Measurements from ENCODE around the gene WDR7. TPM values are rescaled to one million over a fixed set of nuclear protein-coding genes. Genes with fewer than 3 reads are reported as not detected.

WDR7 gene
- total RNA-seq, 2 experiments from 2014 or later, result 39.7 to 44.2 TPM

DNA sequence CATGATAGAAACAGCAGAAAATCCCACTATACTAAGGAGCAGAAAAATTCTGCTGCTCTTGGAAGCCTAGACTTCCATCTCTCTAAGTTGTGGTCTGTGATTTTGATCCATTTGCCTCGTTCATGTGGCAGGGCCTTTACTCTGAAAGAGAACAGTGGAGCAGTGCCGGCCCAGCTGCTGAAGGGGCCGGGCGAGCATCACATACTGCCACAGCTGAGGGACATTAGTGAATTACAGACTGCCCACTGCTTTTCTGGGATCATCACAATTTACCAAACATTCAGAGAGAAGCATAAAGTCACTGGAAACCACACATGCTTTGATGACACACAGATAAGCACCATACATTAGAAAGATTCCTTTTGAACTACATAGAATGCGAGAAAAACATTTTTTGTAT lies 278.7 kb downstream of the WDR7 start:
- no peaks in the 10 kb centered on the region for H3K27me3 Mint-ChIP-seq (ENCODE audit: low read depth)
- no peaks in the 10 kb centered on the region for H3K4me1 Mint-ChIP-seq (ENCODE audit: low read depth)
- ChIA-PET CTCF (no interaction called here), POLR2A (interaction anchor here (0.8 kb wide), 1 partner anchor 1045 kb away, joined by 3 read pairs; no protein-coding TSS in a partner anchor)
- ATAC-seq (no peak), DNase-seq (no peak)
- no peak overlapping the region for H3K27ac Mint-ChIP-seq
- no peaks in the 10 kb centered on the region for H3K9me3 Mint-ChIP-seq (ENCODE audit: insufficient read depth)
- H3K4me3 Mint-ChIP-seq, result no peak overlapping the region
- no peaks in the 10 kb centered on the region for H3K36me3 Mint-ChIP-seq (ENCODE audit: low read depth)

- H3K27ac Mint-ChIP-seq, result no peak overlapping the region
- peaks cover 10% of the 10 kb centered on the region for H3K36me3 Mint-ChIP-seq (ENCODE audit: low read depth)
- no peak overlapping the region for H3K4me3 Mint-ChIP-seq
- ATAC-seq (no peak), DNase-seq (no peak)
- H3K27me3 Mint-ChIP-seq (ENCODE audit: low read depth), result no peaks in the 10 kb centered on the region
- no peaks in the 10 kb centered on the region for H3K9me3 Mint-ChIP-seq (ENCODE audit: insufficient read depth)
- ChIA-PET CTCF (no interaction called here), POLR2A (no interaction called here)
- no peaks in the 10 kb centered on the region for H3K4me1 Mint-ChIP-seq (ENCODE audit: low read depth)
Observed at GRCh38 chr18:56933472-56933871, 282.3 kb downstream of the WDR7 start.

DNA sequence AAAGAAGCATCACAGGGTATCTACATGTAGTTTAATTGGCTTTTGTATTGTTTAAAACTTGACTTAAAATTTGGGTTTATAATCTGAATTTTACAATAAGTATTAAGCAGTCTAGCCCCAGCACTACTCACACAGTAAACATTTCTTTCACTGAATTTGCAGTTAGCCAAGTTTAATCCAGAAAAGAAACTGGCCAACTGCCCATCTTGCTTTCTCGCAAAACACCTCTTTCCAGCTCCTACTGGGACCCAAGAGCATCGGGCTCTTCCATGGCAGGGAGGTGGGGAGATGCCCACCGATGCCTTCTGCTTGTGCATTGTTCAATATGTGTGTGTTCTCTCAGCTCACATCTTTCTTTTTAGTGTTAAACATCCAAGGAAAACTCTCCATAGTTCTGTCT lies 283.0 kb downstream of the WDR7 start:
- H3K9me3 Mint-ChIP-seq (ENCODE audit: insufficient read depth), result no peaks in the 10 kb centered on the region
- no peak overlapping the region for H3K4me3 Mint-ChIP-seq
- no peaks in the 10 kb centered on the region for H3K27me3 Mint-ChIP-seq (ENCODE audit: low read depth)
- no peak for DNase-seq
- ChIA-PET CTCF (no interaction called here), POLR2A (no interaction called here)
- H3K27ac Mint-ChIP-seq, result no peak overlapping the region
- H3K36me3 Mint-ChIP-seq (ENCODE audit: low read depth), result peaks cover 10% of the 10 kb centered on the region
- H3K4me1 Mint-ChIP-seq (ENCODE audit: low read depth), result no peaks in the 10 kb centered on the region
- no peak for ATAC-seq

- no peaks in the 10 kb centered on the region for H3K4me1 Mint-ChIP-seq (ENCODE audit: low read depth)
- no peak overlapping the region for H3K27ac Mint-ChIP-seq
- ChIA-PET CTCF (no interaction called here), POLR2A (no interaction called here)
- H3K9me3 Mint-ChIP-seq (ENCODE audit: insufficient read depth), result no peaks in the 10 kb centered on the region
- H3K27me3 Mint-ChIP-seq (ENCODE audit: low read depth), result no peaks in the 10 kb centered on the region
- peaks cover 10% of the 10 kb centered on the region for H3K36me3 Mint-ChIP-seq (ENCODE audit: low read depth)
- no peak for ATAC-seq
- no peak overlapping the region for H3K4me3 Mint-ChIP-seq
- no peak for DNase-seq
Observed at GRCh38 chr18:56934906-56935305, 283.7 kb downstream of the WDR7 start.

- no peak overlapping the region for H3K27ac Mint-ChIP-seq
- ChIA-PET POLR2A (no interaction called here), CTCF (no interaction called here)
- ATAC-seq (no peak), DNase-seq (no peak)
- H3K27me3 Mint-ChIP-seq (ENCODE audit: low read depth), result no peaks in the 10 kb centered on the region
- no peaks in the 10 kb centered on the region for H3K9me3 Mint-ChIP-seq (ENCODE audit: insufficient read depth)
- no peaks in the 10 kb centered on the region for H3K4me1 Mint-ChIP-seq (ENCODE audit: low read depth)
- H3K4me3 Mint-ChIP-seq, result no peak overlapping the region
- H3K36me3 Mint-ChIP-seq (ENCODE audit: low read depth), result peaks cover 10% of the 10 kb centered on the region
Observed at GRCh38 chr18:56935434-56936040, 284.4 kb downstream of the WDR7 start.

- H3K9me3 Mint-ChIP-seq (ENCODE audit: insufficient read depth), result no peaks in the 10 kb centered on the region
- no peaks in the 10 kb centered on the region for H3K27me3 Mint-ChIP-seq (ENCODE audit: low read depth)
- ChIA-PET POLR2A (no interaction called here), CTCF (no interaction called here)
- ATAC-seq (no peak), DNase-seq (no peak)
- peaks cover 10% of the 10 kb centered on the region for H3K36me3 Mint-ChIP-seq (ENCODE audit: low read depth)
- H3K27ac Mint-ChIP-seq, result no peak overlapping the region
- H3K4me1 Mint-ChIP-seq (ENCODE audit: low read depth), result no peaks in the 10 kb centered on the region
- no peak overlapping the region for H3K4me3 Mint-ChIP-seq
Observed at GRCh38 chr18:56936457-56936856, 285.3 kb downstream of the WDR7 start.

GRCh38 chr18:56937874-56938430 lies 286.8 kb downstream of the WDR7 start:
- CTCF ChIA-PET, result no interaction called here
- peaks cover 10% of the 10 kb centered on the region for H3K36me3 Mint-ChIP-seq (ENCODE audit: low read depth)
- no peaks in the 10 kb centered on the region for H3K27me3 Mint-ChIP-seq (ENCODE audit: low read depth)
- no peak overlapping the region for H3K27ac Mint-ChIP-seq
- no peaks in the 10 kb centered on the region for H3K4me1 Mint-ChIP-seq (ENCODE audit: low read depth)
- DNase-seq (no peak), ATAC-seq (no peak)
- no peaks in the 10 kb centered on the region for H3K9me3 Mint-ChIP-seq (ENCODE audit: insufficient read depth)
- POLR2A ChIA-PET, result no interaction called here
- no peak overlapping the region for H3K4me3 Mint-ChIP-seq

GRCh38 chr18:56945171-56946083 lies 294.3 kb downstream of the WDR7 start:
- ATAC-seq (no peak), DNase-seq (no peak)
- H3K27ac Mint-ChIP-seq, result no peak overlapping the region
- no peaks in the 10 kb centered on the region for H3K27me3 Mint-ChIP-seq (ENCODE audit: low read depth)
- no peaks in the 10 kb centered on the region for H3K36me3 Mint-ChIP-seq (ENCODE audit: low read depth)
- CTCF ChIA-PET, result no interaction called here
- POLR2A ChIA-PET, result no interaction called here
- no peaks in the 10 kb centered on the region for H3K4me1 Mint-ChIP-seq (ENCODE audit: low read depth)
- no peak overlapping the region for H3K4me3 Mint-ChIP-seq
- no peaks in the 10 kb centered on the region for H3K9me3 Mint-ChIP-seq (ENCODE audit: insufficient read depth)

DNA sequence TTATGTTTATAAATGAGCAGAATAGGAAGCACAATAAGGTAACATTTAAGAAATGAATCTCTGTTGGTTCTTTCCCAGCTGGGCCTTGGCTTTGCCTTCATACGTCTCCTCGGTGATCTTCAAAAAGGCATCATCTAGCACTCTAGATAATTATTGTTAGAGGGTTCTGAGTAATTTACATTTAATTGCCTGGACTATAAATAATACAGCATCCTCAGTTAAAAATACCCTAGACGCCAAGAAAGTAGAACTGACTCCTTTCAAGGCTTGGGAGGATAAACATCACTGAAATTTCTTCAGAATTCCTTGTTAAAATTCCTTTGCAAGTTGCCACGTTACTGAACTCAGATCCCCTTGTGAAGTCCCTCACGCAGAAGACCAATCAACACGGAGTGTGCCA lies 296.1 kb downstream of the WDR7 start:
- ATAC-seq (no peak), DNase-seq (no peak)
- Mint-ChIP-seq H3K27ac (no peak overlapping the region), H3K27me3 (ENCODE audit: low read depth) (no peaks in the 10 kb centered on the region), H3K4me3 (no peak overlapping the region), H3K9me3 (ENCODE audit: insufficient read depth) (no peaks in the 10 kb centered on the region), H3K36me3 (ENCODE audit: low read depth) (no peaks in the 10 kb centered on the region), H3K4me1 (ENCODE audit: low read depth) (no peaks in the 10 kb centered on the region)
- ChIA-PET CTCF (no interaction called here), POLR2A (no interaction called here)

- POLR2A ChIA-PET, result no interaction called here
- no peak overlapping the region for H3K27ac Mint-ChIP-seq
- peaks cover 6% of the 10 kb centered on the region for H3K36me3 Mint-ChIP-seq (ENCODE audit: low read depth)
Observed at GRCh38 chr18:56952026-56952425, 300.9 kb downstream of the WDR7 start.

GRCh38 chr18:56953428-56954198 lies 302.5 kb downstream of the WDR7 start:
- Mint-ChIP-seq H3K27me3 (ENCODE audit: low read depth) (no peaks in the 10 kb centered on the region), H3K27ac (no peak overlapping the region), H3K9me3 (ENCODE audit: insufficient read depth) (no peaks in the 10 kb centered on the region), H3K4me1 (ENCODE audit: low read depth) (no peaks in the 10 kb centered on the region), H3K4me3 (no peak overlapping the region), H3K36me3 (ENCODE audit: low read depth) (peaks cover 6% of the 10 kb centered on the region)
- no peak for DNase-seq
- ATAC-seq, result no peak
- POLR2A ChIA-PET, result no interaction called here
- CTCF ChIA-PET, result no interaction called here

More at GRCh38 chr18:56952026-56952425, 300.9 kb downstream of the WDR7 start:
- DNase-seq (no peak), ATAC-seq (no peak)
- H3K27me3 Mint-ChIP-seq (ENCODE audit: low read depth), result no peaks in the 10 kb centered on the region
- CTCF ChIA-PET, result interaction anchor here (1.0 kb wide), 1 partner anchor 30 kb away, joined by 3 read pairs; no protein-coding TSS in a partner anchor
- no peak overlapping the region for H3K4me3 Mint-ChIP-seq
- no peaks in the 10 kb centered on the region for H3K4me1 Mint-ChIP-seq (ENCODE audit: low read depth)
- no peaks in the 10 kb centered on the region for H3K9me3 Mint-ChIP-seq (ENCODE audit: insufficient read depth)

DNA sequence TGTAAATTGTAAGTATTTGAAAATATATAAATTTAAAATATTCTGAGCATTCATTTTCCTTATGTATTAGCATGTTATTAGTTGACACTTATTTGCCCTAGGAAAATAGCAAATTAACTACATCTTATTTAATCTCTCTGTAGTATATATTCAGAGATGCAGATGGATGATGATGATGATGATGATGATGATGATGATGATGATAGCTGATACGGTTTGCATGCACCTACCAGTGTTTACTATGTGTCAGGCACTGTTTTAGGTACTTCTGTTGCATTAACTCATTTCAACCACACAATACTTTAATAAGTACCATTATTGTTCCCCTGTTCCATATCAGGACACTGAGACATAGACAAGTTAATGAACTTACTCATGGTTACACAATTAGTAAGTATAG lies 304.3 kb downstream of the WDR7 start:
- Mint-ChIP-seq H3K36me3 (ENCODE audit: low read depth) (peaks cover 6% of the 10 kb centered on the region), H3K9me3 (ENCODE audit: insufficient read depth) (no peaks in the 10 kb centered on the region), H3K4me1 (ENCODE audit: low read depth) (no peaks in the 10 kb centered on the region), H3K27me3 (ENCODE audit: low read depth) (no peaks in the 10 kb centered on the region), H3K27ac (no peak overlapping the region), H3K4me3 (no peak overlapping the region)
- ChIA-PET POLR2A (no interaction called here), CTCF (no interaction called here)
- ATAC-seq, result no peak
- DNase-seq, result no peak
